Measurements from ENCODE around the gene RNF4. TPM values are rescaled to one million over a fixed set of nuclear protein-coding genes. Genes with fewer than 3 reads are reported as not detected.

RNF4 gene, protein sequence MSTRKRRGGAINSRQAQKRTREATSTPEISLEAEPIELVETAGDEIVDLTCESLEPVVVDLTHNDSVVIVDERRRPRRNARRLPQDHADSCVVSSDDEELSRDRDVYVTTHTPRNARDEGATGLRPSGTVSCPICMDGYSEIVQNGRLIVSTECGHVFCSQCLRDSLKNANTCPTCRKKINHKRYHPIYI
- polyA plus RNA-seq (2013, experiment 1 of 2): 57.6 TPM
- polyA plus RNA-seq (2013, experiment 2 of 2): 56.5 TPM

DNA sequence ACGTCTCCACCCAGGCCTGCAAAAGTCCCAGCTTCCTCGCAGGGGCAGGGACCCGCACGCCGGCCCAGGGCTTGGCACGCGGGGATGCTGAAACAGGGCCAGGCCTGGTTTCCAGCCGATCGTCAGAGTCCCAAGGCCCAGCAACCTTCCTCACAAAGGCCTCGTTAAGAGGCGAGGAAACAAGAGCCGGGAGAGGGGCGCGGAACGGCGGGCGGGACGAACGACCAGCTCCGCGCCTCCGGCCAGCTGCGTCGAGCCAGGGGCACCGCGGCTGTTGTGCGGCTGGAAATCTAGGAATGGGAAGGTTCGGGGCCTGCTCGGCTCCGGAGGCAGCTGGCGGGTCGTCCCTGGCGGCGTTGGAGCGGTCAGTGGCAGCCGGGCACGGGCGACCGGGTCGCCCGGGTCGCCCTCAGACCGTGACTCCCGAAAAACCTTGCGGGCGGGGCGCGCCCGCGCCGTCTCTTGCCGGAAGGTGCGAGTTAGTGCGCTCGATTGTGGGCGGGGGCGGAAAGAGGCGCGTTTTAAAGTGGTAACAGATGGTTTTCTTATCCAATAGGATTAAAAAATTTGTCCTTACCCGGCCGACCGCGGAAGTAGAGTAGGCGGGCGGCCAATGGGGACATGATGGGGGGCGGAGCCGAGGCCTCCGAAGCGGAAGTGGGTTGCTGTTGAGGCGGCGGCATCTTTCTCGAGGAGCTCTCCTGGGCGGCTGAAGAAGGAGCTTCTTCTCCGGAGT lies at the start of gene RNF4:
Gene RNF4 (plus strand): TSS at position 651 of the 736 bp plus-strand sequence. CDS start 21,388 bp downstream, outside the sequence.
- peak within 1 kb of the TSS; percentile 69 for H2AK5ac ChIP-seq (ENCODE audit: low read length)
- DNase-seq: peak; percentile 98
- peak within 1 kb of the TSS; percentile 5 for H4K8ac ChIP-seq (ENCODE audit: low read depth, low read length)
- H3K4ac ChIP-seq (ENCODE audit: low read depth, low read length): peak within 1 kb of the TSS; percentile 96
- no CpG with 5 or more reads among the region's 74 CpGs for WGBS (ENCODE audit: extremely low coverage, insufficient coverage, low lambda C conversion rate)
- H3K18ac ChIP-seq (ENCODE audit: low read length): peak within 1 kb of the TSS; percentile 64
- H3K56ac ChIP-seq (ENCODE audit: low read length): peak within 1 kb of the TSS; percentile 99
- H3K4me2 ChIP-seq (ENCODE audit: low read length): peak within 1 kb of the TSS; percentile 99
- H3K4me3 ChIP-seq (ENCODE audit: low read length): peak within 1 kb of the TSS; percentile 99
- H3K27me3 ChIP-seq (ENCODE audit: insufficient read depth, low read length, poor library complexity): no peaks in the 10 kb centered on the region
- no peak within 1 kb of the TSS for H2BK15ac ChIP-seq (replicated peaks; ENCODE audit: low read depth)
- H3K27ac ChIP-seq (ENCODE audit: low read depth, low read length): peak within 1 kb of the TSS; percentile 91
- peak within 1 kb of the TSS; percentile 95 for H3K23ac ChIP-seq (ENCODE audit: low read length)
- peak within 1 kb of the TSS; percentile 33 for H2BK120ac ChIP-seq (ENCODE audit: low read depth, low read length)
- no peaks in the 10 kb centered on the region for H3K4me1 ChIP-seq (ENCODE audit: control insufficient read depth, low read depth, low read length)
- H3K36me3 ChIP-seq (ENCODE audit: control insufficient read depth, insufficient read depth, low read length): peaks cover 3% of the 10 kb centered on the region
- no peaks in the 10 kb centered on the region for H3K79me1 ChIP-seq (ENCODE audit: low read length)
- peaks cover 52% of the 10 kb centered on the region for H3K79me2 ChIP-seq (ENCODE audit: control insufficient read depth, insufficient read depth, low read length)
- peak within 1 kb of the TSS; percentile 88 for H2BK5ac ChIP-seq (ENCODE audit: low read length)
- H3K9ac ChIP-seq (ENCODE audit: low read length): peak within 1 kb of the TSS; percentile 100
- H4K5ac ChIP-seq (ENCODE audit: low read length): no peak within 1 kb of the TSS

DNA sequence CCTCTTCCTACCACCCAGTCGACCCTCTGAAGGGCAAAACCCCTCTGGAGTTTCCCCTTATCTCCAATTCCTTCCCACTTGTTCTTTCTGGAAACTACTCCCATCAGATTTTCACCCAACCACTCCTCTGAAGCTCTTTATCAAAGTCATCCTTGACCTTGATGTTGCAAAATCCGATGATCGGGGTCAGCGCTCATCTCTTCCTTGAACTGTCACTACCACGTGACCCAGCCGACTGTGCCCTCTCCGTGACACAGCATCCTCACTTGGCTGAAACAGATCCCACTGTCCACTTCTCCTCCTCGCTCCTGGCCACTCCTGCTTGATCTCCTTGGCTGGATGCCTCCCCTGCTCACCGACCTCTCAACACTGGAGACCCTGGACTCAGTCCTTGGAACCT lies 49.1 kb upstream of the RNF4 start:
- WGBS (ENCODE audit: extremely low coverage, insufficient coverage, low lambda C conversion rate): no CpG with 5 or more reads among the region's 9 CpGs
- Histone ChIP-seq H3K4me3 (ENCODE audit: low read length) (no peak overlapping the region), H3K27me3 (ENCODE audit: insufficient read depth, low read length, poor library complexity) (peaks cover 37% of the 10 kb centered on the region)

DNA sequence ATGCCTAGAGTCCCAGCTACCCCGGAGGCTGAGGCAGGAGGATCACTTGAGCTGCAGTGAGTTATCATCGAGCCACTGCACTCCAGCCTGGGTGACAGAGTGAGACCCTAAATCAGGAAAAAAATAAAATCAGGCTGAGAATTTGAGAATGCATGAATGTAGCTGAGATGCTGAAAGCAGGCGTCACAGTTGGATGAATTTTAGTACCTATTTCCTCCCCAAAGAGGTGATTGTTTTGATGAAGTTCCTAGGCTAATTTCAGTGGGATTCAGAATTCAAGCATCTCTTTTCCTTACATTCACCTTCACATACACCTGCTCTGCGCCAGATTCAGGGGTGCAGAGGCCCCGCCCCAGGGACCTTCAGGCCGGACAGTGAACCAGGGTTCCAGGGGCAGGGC lies 47.0 kb upstream of the RNF4 start:
- Histone ChIP-seq H3K4me3 (ENCODE audit: low read length) (no peak overlapping the region), H2BK5ac (ENCODE audit: low read length) (no peak overlapping the region), H4K5ac (ENCODE audit: low read length) (no peak overlapping the region), H3K4me2 (ENCODE audit: low read length) (no peak overlapping the region), H3K18ac (ENCODE audit: low read length) (no peak overlapping the region), H3K4ac (ENCODE audit: low read depth, low read length) (no peak overlapping the region), H3K36me3 (ENCODE audit: control insufficient read depth, insufficient read depth, low read length) (no peaks in the 10 kb centered on the region), H3K27me3 (ENCODE audit: insufficient read depth, low read length, poor library complexity) (peaks cover 27% of the 10 kb centered on the region), H3K23ac (ENCODE audit: low read length) (no peak overlapping the region), H3K9ac (ENCODE audit: low read length) (no peak overlapping the region), H3K79me2 (ENCODE audit: control insufficient read depth, insufficient read depth, low read length) (no peaks in the 10 kb centered on the region), H2AK5ac (ENCODE audit: low read length) (no peak overlapping the region), H3K56ac (ENCODE audit: low read length) (no peak overlapping the region), H3K4me1 (ENCODE audit: control insufficient read depth, low read depth, low read length) (peaks cover 1% of the 10 kb centered on the region), H2BK120ac (ENCODE audit: low read depth, low read length) (no peak overlapping the region), H3K79me1 (ENCODE audit: low read length) (no peaks in the 10 kb centered on the region), H2BK15ac (replicated peaks; ENCODE audit: low read depth) (no peak overlapping the region), H4K8ac (ENCODE audit: low read depth, low read length) (no peak overlapping the region), H3K27ac (ENCODE audit: low read depth, low read length) (no peak overlapping the region)
- DNase-seq: no peak
- WGBS (ENCODE audit: extremely low coverage, insufficient coverage, low lambda C conversion rate): no CpG with 5 or more reads among the region's 6 CpGs

More for the DNA sequence above, 49.1 kb upstream of the RNF4 start:
- Histone ChIP-seq H4K8ac (ENCODE audit: low read depth, low read length) (no peak overlapping the region), H2BK15ac (replicated peaks; ENCODE audit: low read depth) (no peak overlapping the region), H3K4me1 (ENCODE audit: control insufficient read depth, low read depth, low read length) (peaks cover 4% of the 10 kb centered on the region), H4K5ac (ENCODE audit: low read length) (no peak overlapping the region), H3K23ac (ENCODE audit: low read length) (no peak overlapping the region), H3K18ac (ENCODE audit: low read length) (no peak overlapping the region), H2AK5ac (ENCODE audit: low read length) (no peak overlapping the region), H3K27ac (ENCODE audit: low read depth, low read length) (no peak overlapping the region), H3K79me1 (ENCODE audit: low read length) (no peaks in the 10 kb centered on the region), H2BK120ac (ENCODE audit: low read depth, low read length) (no peak overlapping the region), H3K56ac (ENCODE audit: low read length) (no peak overlapping the region), H3K9ac (ENCODE audit: low read length) (no peak overlapping the region), H3K4ac (ENCODE audit: low read depth, low read length) (no peak overlapping the region), H3K79me2 (ENCODE audit: control insufficient read depth, insufficient read depth, low read length) (no peaks in the 10 kb centered on the region), H3K4me2 (ENCODE audit: low read length) (no peak overlapping the region), H2BK5ac (ENCODE audit: low read length) (no peak overlapping the region), H3K36me3 (ENCODE audit: control insufficient read depth, insufficient read depth, low read length) (no peaks in the 10 kb centered on the region)
- DNase-seq: no peak

DNA sequence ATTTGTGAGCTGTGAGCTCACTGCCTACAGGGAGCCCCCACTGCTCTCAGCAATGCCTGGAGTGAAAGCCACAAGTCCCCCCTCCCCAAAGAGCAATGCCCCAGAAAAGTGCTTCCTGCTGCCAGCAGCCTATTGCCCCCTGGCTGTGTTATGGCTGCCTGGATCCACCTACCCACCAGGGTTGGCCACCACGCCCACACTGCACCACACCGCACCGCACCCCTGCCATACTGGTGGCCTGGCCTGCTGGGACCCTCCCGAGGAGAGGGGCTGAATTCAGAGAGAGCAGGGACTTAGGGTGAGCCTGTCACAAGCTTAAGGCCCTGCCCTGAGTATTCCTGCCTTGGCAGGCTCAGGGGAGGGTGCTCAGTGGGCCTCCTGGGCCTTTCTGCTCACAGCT lies 45.8 kb upstream of the RNF4 start:
- no peak for DNase-seq
- Histone ChIP-seq H3K4ac (ENCODE audit: low read depth, low read length) (no peak overlapping the region), H4K5ac (ENCODE audit: low read length) (no peak overlapping the region), H3K27ac (ENCODE audit: low read depth, low read length) (no peak overlapping the region), H3K18ac (ENCODE audit: low read length) (no peak overlapping the region), H2BK5ac (ENCODE audit: low read length) (no peak overlapping the region), H3K23ac (ENCODE audit: low read length) (peak overlapping the region; percentile 66), H4K8ac (ENCODE audit: low read depth, low read length) (no peak overlapping the region), H3K4me2 (ENCODE audit: low read length) (no peak overlapping the region), H3K79me2 (ENCODE audit: control insufficient read depth, insufficient read depth, low read length) (no peaks in the 10 kb centered on the region), H3K27me3 (ENCODE audit: insufficient read depth, low read length, poor library complexity) (peaks cover 16% of the 10 kb centered on the region), H3K79me1 (ENCODE audit: low read length) (no peaks in the 10 kb centered on the region), H2AK5ac (ENCODE audit: low read length) (no peak overlapping the region), H3K4me3 (ENCODE audit: low read length) (no peak overlapping the region), H3K4me1 (ENCODE audit: control insufficient read depth, low read depth, low read length) (peaks cover 1% of the 10 kb centered on the region), H2BK15ac (replicated peaks; ENCODE audit: low read depth) (no peak overlapping the region), H3K36me3 (ENCODE audit: control insufficient read depth, insufficient read depth, low read length) (no peaks in the 10 kb centered on the region), H3K9ac (ENCODE audit: low read length) (no peak overlapping the region), H2BK120ac (ENCODE audit: low read depth, low read length) (no peak overlapping the region), H3K56ac (ENCODE audit: low read length) (no peak overlapping the region)
- WGBS (ENCODE audit: extremely low coverage, insufficient coverage, low lambda C conversion rate): no CpG with 5 or more reads among the region's 4 CpGs

DNA sequence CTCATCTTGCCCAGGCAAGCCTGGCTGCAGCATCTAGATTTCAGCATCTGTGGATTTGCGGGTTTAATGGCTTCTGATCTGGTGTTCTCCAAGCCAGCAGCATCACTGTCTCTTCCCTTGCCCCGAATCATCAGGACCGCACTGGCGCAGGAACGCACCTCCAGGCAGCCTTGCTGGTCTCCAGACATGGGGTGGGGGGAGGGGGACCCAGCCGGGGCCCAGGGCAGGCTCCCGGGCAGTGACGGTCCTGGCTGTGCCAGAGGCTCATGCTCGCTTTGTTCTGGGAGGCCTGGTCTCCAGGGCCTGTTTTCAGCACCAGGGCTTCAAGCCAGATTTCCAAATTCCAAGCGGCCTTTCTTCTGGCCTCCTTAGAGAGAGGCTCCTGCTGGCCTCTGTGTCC lies 45.2 kb upstream of the RNF4 start:
- Histone ChIP-seq H4K5ac (ENCODE audit: low read length) (no peak overlapping the region), H2BK15ac (replicated peaks; ENCODE audit: low read depth) (no peak overlapping the region), H4K8ac (ENCODE audit: low read depth, low read length) (no peak overlapping the region), H2BK120ac (ENCODE audit: low read depth, low read length) (no peak overlapping the region), H3K18ac (ENCODE audit: low read length) (no peak overlapping the region), H3K4me3 (ENCODE audit: low read length) (no peak overlapping the region), H3K9ac (ENCODE audit: low read length) (no peak overlapping the region), H3K27ac (ENCODE audit: low read depth, low read length) (no peak overlapping the region), H2AK5ac (ENCODE audit: low read length) (no peak overlapping the region), H2BK5ac (ENCODE audit: low read length) (no peak overlapping the region), H3K27me3 (ENCODE audit: insufficient read depth, low read length, poor library complexity) (peaks cover 14% of the 10 kb centered on the region), H3K4ac (ENCODE audit: low read depth, low read length) (no peak overlapping the region), H3K23ac (ENCODE audit: low read length) (no peak overlapping the region), H3K56ac (ENCODE audit: low read length) (no peak overlapping the region), H3K36me3 (ENCODE audit: control insufficient read depth, insufficient read depth, low read length) (no peaks in the 10 kb centered on the region), H3K4me2 (ENCODE audit: low read length) (no peak overlapping the region), H3K79me1 (ENCODE audit: low read length) (no peaks in the 10 kb centered on the region), H3K79me2 (ENCODE audit: control insufficient read depth, insufficient read depth, low read length) (no peaks in the 10 kb centered on the region), H3K4me1 (ENCODE audit: control insufficient read depth, low read depth, low read length) (peaks cover 1% of the 10 kb centered on the region)
- WGBS (ENCODE audit: extremely low coverage, insufficient coverage, low lambda C conversion rate): no CpG with 5 or more reads among the region's 10 CpGs
- no peak for DNase-seq
